GM10266 (cell line): ENCODE measurements around the gene PEPD.
"Not testable (repeated sequence)": the region's sequence is repeated elsewhere in the genome, so short reads cannot be mapped to it uniquely, and the experiment has no call there.

Experiments used
- DNase-seq: peaks from one replicate; pipeline ENCODE4 v3.0.0; 2012; ENCODE audit errors: extremely low spot score
- TF ChIP-seq, protein P1 (sequence below): IDR thresholded peaks from 2 replicates; pipeline ENCODE4 v1.5.1; 2012; ENCODE audit warnings: mild to moderate bottlenecking, low read depth; ENCODE audit not compliant: control insufficient read depth, insufficient read depth; ENCODE audit errors: missing control alignments

PEPD gene

DNA sequence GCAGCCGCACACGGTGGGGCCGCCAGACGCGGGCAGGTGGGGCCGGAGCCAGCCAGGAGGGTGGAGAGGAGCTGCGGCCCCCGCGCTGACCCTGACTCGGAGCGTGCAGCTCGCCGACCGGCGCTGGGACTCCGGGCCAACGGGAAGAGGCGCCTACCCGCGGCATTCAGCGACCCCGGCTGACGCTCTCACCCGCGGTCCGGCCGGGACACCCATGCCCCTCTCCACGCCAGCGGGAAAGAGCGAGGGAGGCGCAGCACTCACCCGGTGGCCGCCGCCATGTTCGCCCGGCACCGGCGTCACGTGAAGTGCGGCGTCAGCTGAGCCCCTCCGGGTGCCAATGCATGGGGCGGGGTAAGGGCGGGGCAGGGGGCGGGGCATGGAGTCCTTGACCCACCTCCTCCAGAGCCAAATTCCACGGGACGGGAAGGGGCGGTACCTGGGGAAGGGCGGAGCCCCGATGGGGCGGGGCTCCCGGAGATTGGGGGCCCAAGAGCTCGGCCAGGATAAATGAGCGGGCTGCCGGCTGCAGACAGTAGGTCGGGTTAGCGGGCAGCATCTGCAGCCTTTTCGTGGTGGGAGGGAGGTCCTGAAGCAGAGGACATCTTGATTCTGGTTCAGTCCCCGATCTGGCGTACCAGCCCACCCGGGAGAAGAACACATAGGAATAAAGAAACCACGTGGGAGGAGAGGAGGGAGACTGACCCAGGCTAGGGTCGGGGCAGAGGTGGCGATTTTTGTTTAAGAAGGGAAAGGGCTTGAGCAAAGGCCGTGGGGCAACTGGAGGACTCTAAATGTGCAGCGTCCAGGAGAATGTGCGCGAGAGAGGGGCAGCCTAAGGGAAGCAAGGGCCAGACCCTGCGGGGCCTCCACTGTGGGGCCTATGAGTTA, at the start of gene PEPD:
PEPD (minus strand) TSS at position 312 of the 891 bp plus-strand sequence; CDS start at position 281, 31 bp downstream.
- TF ChIP-seq, protein P1, sequence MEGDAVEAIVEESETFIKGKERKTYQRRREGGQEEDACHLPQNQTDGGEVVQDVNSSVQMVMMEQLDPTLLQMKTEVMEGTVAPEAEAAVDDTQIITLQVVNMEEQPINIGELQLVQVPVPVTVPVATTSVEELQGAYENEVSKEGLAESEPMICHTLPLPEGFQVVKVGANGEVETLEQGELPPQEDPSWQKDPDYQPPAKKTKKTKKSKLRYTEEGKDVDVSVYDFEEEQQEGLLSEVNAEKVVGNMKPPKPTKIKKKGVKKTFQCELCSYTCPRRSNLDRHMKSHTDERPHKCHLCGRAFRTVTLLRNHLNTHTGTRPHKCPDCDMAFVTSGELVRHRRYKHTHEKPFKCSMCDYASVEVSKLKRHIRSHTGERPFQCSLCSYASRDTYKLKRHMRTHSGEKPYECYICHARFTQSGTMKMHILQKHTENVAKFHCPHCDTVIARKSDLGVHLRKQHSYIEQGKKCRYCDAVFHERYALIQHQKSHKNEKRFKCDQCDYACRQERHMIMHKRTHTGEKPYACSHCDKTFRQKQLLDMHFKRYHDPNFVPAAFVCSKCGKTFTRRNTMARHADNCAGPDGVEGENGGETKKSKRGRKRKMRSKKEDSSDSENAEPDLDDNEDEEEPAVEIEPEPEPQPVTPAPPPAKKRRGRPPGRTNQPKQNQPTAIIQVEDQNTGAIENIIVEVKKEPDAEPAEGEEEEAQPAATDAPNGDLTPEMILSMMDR, result no peak
- DNase-seq, result peak; percentile 99

DNA sequence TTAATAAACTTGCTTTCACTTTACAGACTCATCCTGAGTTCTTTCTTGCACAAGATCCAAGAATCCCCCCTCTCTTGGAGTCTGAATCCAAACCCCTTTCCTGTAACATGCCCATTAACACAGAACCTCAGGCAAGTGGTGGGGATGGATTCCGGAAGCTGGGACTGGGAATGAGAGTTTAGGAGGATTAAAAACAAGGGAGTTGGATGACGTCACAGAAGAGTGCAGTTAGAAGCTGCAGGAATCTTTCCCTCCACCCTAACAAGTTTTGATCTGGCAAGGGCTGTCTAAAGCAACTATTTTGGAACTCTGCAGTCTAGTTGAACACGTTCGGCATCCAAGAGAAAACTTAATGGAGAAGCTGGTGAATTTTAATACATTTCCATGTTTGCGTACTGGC, 48.2 kb upstream of the PEPD start:
- DNase-seq, result no peak
- TF ChIP-seq, protein P1, result no peak

GRCh38 chr19:33568706-33569105, 47.1 kb upstream of the PEPD start:
- DNase-seq, result no peak
- TF ChIP-seq, protein P1, result no peak

DNA sequence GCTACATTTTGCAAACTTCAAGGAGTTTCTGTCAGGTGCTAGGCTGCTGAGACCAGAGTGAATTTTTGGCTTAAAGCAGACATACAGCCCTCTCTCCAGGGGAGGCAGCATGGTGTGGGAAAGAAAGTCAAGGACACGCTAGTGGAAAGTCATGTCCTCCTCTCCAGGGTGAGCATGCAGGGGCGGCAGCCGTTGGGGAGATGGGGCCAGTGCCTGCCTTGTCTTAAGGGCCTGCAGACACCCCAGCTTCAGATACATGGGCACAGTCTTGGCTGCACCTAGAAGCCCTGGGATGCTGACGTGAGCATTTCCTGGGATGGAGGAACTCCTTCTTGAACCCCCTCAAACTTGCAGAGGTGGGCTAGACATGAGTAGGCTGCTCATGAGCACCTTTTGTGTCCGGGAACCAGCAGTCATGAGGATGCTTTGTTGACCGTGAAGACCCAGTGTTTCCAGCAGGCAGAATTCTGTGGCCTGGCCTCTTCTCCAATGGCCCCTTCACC, 43.3 kb upstream of the PEPD start:
- no peak for DNase-seq
- TF ChIP-seq, protein P1, result no peak

DNA sequence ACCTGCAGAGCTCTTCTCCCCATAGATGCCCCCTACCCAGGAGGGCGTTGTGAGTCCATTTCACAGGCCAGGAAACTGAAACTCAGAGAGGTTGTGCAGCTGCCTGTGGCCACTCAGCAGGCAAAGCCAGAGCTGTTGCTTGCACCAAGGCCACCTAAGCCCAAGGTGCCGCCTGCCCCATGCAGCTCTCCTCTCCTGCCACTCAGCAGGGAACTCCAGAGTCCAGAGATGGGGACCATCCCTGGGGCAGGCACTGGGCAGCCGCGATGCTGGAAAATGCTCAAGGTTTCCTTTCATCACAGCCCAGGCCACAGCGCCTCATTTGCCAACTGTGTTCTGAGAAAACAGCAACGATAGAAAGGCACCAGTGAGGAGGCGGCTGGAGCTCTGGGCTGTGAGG, 41.0 kb upstream of the PEPD start:
- no peak for DNase-seq
- TF ChIP-seq, protein P1, result no peak

GRCh38 chr19:33561666-33562065, 40.1 kb upstream of the PEPD start:
- DNase-seq, result not testable (repeated sequence)

DNA sequence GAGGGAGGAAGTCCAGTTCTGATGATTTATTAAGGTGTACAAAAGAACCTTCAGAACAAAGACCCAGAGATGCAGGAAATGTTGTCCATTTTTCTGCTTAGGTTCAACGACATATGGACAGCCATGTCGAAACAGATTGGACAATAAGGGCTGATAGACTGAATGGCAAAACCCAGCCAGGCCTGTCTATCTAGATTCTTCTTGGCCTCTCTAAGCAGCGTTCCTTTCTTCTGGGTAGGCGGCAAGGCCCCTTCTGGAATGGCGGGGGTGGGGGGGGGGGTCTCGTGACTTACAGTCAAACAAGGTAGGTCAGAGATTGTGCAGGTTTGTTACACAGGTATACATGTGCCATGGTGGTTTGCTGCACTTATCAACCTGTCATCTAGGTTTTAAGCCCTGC, 39.7 kb upstream of the PEPD start:
- DNase-seq, result no peak
- TF ChIP-seq, protein P1, result no peak
